Measurements from ENCODE around the gene PKD2L1. TPM values are rescaled to one million over a fixed set of nuclear protein-coding genes. Genes with fewer than 3 reads are reported as not detected.

PKD2L1 gene
- total and polyA plus RNA-seq, 10 of the 15 experiments (the other 5 are each of a cell fraction or from before 2014, with no cell fraction given) = 0.05 to 0.17 (median 0.08) TPM; not detected in 6

DNA sequence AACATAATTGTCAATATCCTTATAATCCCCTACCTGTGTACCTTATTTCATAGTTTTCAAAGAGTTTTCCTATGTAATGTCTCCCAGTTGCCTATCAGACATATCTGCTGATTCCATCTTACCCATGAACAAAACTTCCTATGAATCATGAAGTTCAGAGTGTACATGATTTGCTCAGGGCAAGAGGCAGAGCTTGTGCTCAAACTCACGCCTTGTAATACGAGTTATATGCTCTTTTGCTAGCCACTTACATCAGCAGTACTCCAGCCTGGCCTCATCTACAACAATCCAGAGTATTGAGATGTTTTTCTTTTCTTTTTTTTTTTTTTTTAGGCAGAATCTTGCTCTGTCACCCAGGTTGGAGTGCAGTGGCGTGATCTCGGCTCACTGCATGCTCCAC, 11.8 kb downstream of the PKD2L1 start:
- DNase-seq (ENCODE audit: low read depth, low spot score) (no peak), ATAC-seq (no peak), FAIRE-seq (no peak)
- ChIA-PET POLR2A (interaction anchor here (0.7 kb wide), 1 partner anchor 52 kb away, joined by 4 read pairs; no protein-coding TSS in a partner anchor), RAD21 (ENCODE audit: unreplicated experiment) (no interaction called here), SMC1A (ENCODE audit: uncharacterized antibody, unreplicated experiment) (no interaction called here), CTCF (no interaction called here)
- BruUV-seq (replicated peaks) = no TSS peak
- no peaks in the 10 kb centered on the region for H3K9me3 ChIP-seq (replicated peaks; ENCODE audit: control insufficient read depth, insufficient read depth, low read length)
- TF ChIP-seq, protein P1, sequence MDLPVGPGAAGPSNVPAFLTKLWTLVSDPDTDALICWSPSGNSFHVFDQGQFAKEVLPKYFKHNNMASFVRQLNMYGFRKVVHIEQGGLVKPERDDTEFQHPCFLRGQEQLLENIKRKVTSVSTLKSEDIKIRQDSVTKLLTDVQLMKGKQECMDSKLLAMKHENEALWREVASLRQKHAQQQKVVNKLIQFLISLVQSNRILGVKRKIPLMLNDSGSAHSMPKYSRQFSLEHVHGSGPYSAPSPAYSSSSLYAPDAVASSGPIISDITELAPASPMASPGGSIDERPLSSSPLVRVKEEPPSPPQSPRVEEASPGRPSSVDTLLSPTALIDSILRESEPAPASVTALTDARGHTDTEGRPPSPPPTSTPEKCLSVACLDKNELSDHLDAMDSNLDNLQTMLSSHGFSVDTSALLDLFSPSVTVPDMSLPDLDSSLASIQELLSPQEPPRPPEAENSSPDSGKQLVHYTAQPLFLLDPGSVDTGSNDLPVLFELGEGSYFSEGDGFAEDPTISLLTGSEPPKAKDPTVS (IDR thresholded peaks at IDR 0.05; ENCODE audit: low read depth, low read length) = no peak
- no peak for TF ChIP-seq SMAD5 (IDR thresholded peaks at IDR 0.05; ENCODE audit: low read depth)
- 42% methylated on average over 2 of the region's 4 CpGs for WGBS (ENCODE audit: insufficient coverage, insufficient replicate concordance, low lambda C conversion rate, missing lambda C conversion rate)
- no peaks in the 10 kb centered on the region for H3K36me3 ChIP-seq (ENCODE audit: control insufficient read depth in 2 of 2, insufficient read depth in 2 of 2, low read length in 1 of 2)
- intact Hi-C loops (cut with micrococcal nuclease; ENCODE audit: unreplicated experiment) (no loop called here), in situ Hi-C loops (cut with MboI) (no loop called here)
- no peaks in the 10 kb centered on the region for H3K4me1 ChIP-seq (ENCODE audit: control insufficient read depth, insufficient read depth, low read length)
- H2AFZ ChIP-seq (ENCODE audit: control insufficient read depth, low read depth, low read length) = no peak overlapping the region
- no peaks in the 10 kb centered on the region for H4K20me1 ChIP-seq (ENCODE audit: control insufficient read depth, insufficient read depth)
- H3K79me2 ChIP-seq (ENCODE audit: control insufficient read depth, insufficient read depth, low read length) = no peaks in the 10 kb centered on the region
- no peaks in the 10 kb centered on the region; a peak in 2 of 4 replicates for H3K27me3 ChIP-seq (replicated peaks in 1 of 2; ENCODE audit: control insufficient read depth in 2 of 2, insufficient read depth in 2 of 2, low read length in 1 of 2)
- H3K4me2 ChIP-seq (ENCODE audit: control insufficient read depth, insufficient read depth) = no peak overlapping the region
- no peak overlapping the region for H3K4me3 ChIP-seq
- H3K27ac ChIP-seq (ENCODE audit: control insufficient read depth, insufficient read depth) = no peak overlapping the region
- H3K9ac ChIP-seq (ENCODE audit: control insufficient read depth, insufficient read depth, low read length) = no peak overlapping the region

DNA sequence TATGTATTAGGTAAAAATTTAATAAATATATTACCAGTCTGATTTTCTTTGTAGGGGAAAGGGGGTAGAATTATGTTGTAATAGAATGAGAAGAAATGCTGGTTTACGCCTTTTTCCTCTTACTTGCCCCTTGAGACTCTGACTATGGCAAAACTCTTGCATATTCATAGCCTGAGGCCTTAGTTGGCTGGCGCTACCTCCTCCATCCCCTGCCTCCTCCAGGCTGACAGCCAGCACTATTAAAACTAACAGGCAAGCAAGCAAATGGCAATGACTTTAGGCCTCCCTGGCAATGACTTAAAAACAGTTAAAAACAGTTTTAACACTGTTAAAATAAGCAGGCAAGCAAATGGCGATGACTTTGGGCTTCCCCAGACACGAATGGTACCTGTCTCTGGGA, 14.4 kb downstream of the PKD2L1 start:
- Histone ChIP-seq H3K79me2 (ENCODE audit: control insufficient read depth, insufficient read depth, low read length) (no peaks in the 10 kb centered on the region), H3K9me3 (replicated peaks; ENCODE audit: control insufficient read depth, insufficient read depth, low read length) (no peaks in the 10 kb centered on the region), H3K36me3 (ENCODE audit: control insufficient read depth in 2 of 2, insufficient read depth in 2 of 2, low read length in 1 of 2) (no peaks in the 10 kb centered on the region), H3K4me1 (ENCODE audit: control insufficient read depth, insufficient read depth, low read length) (no peaks in the 10 kb centered on the region), H3K4me3 (no peak overlapping the region), H3K27me3 (replicated peaks in 1 of 2; ENCODE audit: control insufficient read depth in 2 of 2, insufficient read depth in 2 of 2, low read length in 1 of 2) (peaks cover 0 to 6% of the 10 kb centered on the region in 2 experiments; a peak in 3 of 4 replicates), H3K27ac (ENCODE audit: control insufficient read depth, insufficient read depth) (no peak overlapping the region), H3K9ac (ENCODE audit: control insufficient read depth, insufficient read depth, low read length) (no peak overlapping the region), H4K20me1 (ENCODE audit: control insufficient read depth, insufficient read depth) (no peaks in the 10 kb centered on the region), H3K4me2 (ENCODE audit: control insufficient read depth, insufficient read depth) (no peak overlapping the region), H2AFZ (ENCODE audit: control insufficient read depth, low read depth, low read length) (no peak overlapping the region)
- in situ Hi-C loops (cut with MboI) = no loop called here
- DNase-seq (ENCODE audit: low read depth, low spot score) = no peak
- ChIA-PET SMC1A (ENCODE audit: uncharacterized antibody, unreplicated experiment) (no interaction called here), CTCF (no interaction called here), RAD21 (ENCODE audit: unreplicated experiment) (no interaction called here), POLR2A (no interaction called here)
- no TSS peak for BruUV-seq (replicated peaks)
- ATAC-seq = no peak
- no peak for FAIRE-seq
- intact Hi-C loops (cut with micrococcal nuclease; ENCODE audit: unreplicated experiment) = no loop called here
- 24% methylated on average over 4 of the region's 4 CpGs for WGBS (ENCODE audit: insufficient coverage, insufficient replicate concordance, low lambda C conversion rate, missing lambda C conversion rate)
- TF ChIP-seq, protein P2, sequence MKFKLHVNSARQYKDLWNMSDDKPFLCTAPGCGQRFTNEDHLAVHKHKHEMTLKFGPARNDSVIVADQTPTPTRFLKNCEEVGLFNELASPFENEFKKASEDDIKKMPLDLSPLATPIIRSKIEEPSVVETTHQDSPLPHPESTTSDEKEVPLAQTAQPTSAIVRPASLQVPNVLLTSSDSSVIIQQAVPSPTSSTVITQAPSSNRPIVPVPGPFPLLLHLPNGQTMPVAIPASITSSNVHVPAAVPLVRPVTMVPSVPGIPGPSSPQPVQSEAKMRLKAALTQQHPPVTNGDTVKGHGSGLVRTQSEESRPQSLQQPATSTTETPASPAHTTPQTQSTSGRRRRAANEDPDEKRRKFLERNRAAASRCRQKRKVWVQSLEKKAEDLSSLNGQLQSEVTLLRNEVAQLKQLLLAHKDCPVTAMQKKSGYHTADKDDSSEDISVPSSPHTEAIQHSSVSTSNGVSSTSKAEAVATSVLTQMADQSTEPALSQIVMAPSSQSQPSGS (IDR thresholded peaks at IDR 0.05; ENCODE audit: low read length) = no peak
- TF ChIP-seq SRF (IDR thresholded peaks at IDR 0.05; ENCODE audit: low read depth in 2 of 2, low read length in 2 of 2) = no peak
- TF ChIP-seq, protein P3, sequence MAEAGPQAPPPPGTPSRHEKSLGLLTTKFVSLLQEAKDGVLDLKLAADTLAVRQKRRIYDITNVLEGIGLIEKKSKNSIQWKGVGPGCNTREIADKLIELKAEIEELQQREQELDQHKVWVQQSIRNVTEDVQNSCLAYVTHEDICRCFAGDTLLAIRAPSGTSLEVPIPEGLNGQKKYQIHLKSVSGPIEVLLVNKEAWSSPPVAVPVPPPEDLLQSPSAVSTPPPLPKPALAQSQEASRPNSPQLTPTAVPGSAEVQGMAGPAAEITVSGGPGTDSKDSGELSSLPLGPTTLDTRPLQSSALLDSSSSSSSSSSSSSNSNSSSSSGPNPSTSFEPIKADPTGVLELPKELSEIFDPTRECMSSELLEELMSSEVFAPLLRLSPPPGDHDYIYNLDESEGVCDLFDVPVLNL (IDR thresholded peaks at IDR 0.05; ENCODE audit: low read depth, low read length) = no peak
- no peak for TF ChIP-seq CHD4 (IDR thresholded peaks at IDR 0.05)
- TF ChIP-seq NFXL1 (IDR thresholded peaks at IDR 0.05; ENCODE audit: borderline replicate concordance) = no peak
- no peak for TF ChIP-seq DPF2 (IDR thresholded peaks at IDR 0.05)
- TF ChIP-seq STAT1 (conservative IDR thresholded peaks at IDR 0.05) = no peak
- TF ChIP-seq NR2C2 (IDR thresholded peaks at IDR 0.05; ENCODE audit: borderline replicate concordance, control insufficient read depth, insufficient read length, low read depth) = no peak
- TF ChIP-seq, protein P4, sequence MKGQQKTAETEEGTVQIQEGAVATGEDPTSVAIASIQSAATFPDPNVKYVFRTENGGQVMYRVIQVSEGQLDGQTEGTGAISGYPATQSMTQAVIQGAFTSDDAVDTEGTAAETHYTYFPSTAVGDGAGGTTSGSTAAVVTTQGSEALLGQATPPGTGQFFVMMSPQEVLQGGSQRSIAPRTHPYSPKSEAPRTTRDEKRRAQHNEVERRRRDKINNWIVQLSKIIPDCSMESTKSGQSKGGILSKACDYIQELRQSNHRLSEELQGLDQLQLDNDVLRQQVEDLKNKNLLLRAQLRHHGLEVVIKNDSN (IDR thresholded peaks at IDR 0.05; ENCODE audit: borderline replicate concordance, extremely low read length, insufficient read depth, low read depth, low read length) = no peak
